Measurements from ENCODE around the gene PGLYRP4.
"Not testable (repeated sequence)": the region's sequence is repeated elsewhere in the genome, so short reads cannot be mapped to it uniquely, and the experiment has no call there.

Gene PGLYRP4

GRCh38 chr1:153349363-153350320 lies 1.0 kb upstream of the PGLYRP4 start:
- no peak for DNase-seq (ENCODE audit: extremely low read depth, low read depth)
- TF ChIP-seq CTCF (IDR thresholded peaks at IDR 0.05; ENCODE audit: low read depth, low read length) = no peak

- TF ChIP-seq CTCF (IDR thresholded peaks at IDR 0.05; ENCODE audit: low read depth, low read length) = no peak
- no peak for DNase-seq (ENCODE audit: extremely low read depth, low read depth)
Measured at GRCh38 chr1:153347856-153348255, 785 bp downstream of the PGLYRP4 start.

GRCh38 chr1:153347049-153347448 lies 1.6 kb downstream of the PGLYRP4 start:
- not testable (repeated sequence) for DNase-seq (ENCODE audit: extremely low read depth, low read depth)

DNA sequence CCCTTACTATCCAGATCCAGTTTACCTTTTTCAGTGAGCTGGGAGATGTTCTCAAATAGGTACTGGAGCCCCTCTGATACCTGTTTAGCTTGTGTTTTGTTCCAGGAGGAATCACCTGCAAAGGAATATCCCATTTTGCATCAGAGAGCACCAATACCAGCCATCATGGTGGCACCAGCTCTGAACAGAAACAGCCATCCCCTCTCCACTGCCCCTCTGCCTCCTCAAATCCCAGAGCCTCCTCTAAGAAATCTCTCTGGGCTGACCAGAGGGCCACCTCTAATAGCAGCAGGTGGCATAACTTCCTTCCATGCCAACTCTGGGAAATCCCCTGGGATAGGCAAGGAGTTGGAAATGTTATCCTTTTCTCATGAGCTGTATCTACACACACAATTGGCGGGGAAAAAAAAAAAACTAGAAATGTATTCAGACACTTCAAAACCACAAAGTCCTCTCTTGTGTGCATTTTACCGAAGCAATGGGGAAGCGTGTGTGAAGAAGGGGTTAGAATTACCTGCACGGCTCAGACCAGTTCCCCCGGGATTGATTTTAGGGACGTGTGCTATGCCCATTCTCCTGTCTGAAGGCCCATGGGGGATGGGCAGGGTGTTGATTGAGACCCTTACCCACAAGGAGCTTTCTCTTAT lies 2.4 kb downstream of the PGLYRP4 start:
- TF ChIP-seq CTCF (IDR thresholded peaks at IDR 0.05; ENCODE audit: low read depth, low read length) = no peak
- DNase-seq (ENCODE audit: extremely low read depth, low read depth) = no peak

- DNase-seq (ENCODE audit: extremely low read depth, low read depth) = no peak
Measured at GRCh38 chr1:153345187-153346076, 3.2 kb downstream of the PGLYRP4 start.

GRCh38 chr1:153344718-153345025 lies 4.0 kb downstream of the PGLYRP4 start:
- no peak for TF ChIP-seq CTCF (IDR thresholded peaks at IDR 0.05; ENCODE audit: low read depth, low read length)
- no peak for DNase-seq (ENCODE audit: extremely low read depth, low read depth)

More at GRCh38 chr1:153345187-153346076, 3.2 kb downstream of the PGLYRP4 start:
- TF ChIP-seq CTCF (IDR thresholded peaks at IDR 0.05; ENCODE audit: low read depth, low read length) = no peak

GRCh38 chr1:153343811-153344717 lies 4.6 kb downstream of the PGLYRP4 start:
- no peak for DNase-seq (ENCODE audit: extremely low read depth, low read depth)
- TF ChIP-seq CTCF (IDR thresholded peaks at IDR 0.05; ENCODE audit: low read depth, low read length) = no peak

Measured in AG09319 (cell line).